Measurements from ENCODE around the gene ABCC1.

- no peak for TF ChIP-seq CTCF (IDR thresholded peaks at IDR 0.05; ENCODE audit: borderline replicate concordance, extremely low read depth, low read length, poor library complexity, severe bottlenecking)
- no peak for TF ChIP-seq EZH2 (IDR thresholded peaks at IDR 0.05; ENCODE audit: borderline replicate concordance, low read depth, low read length, severe bottlenecking)
Observed at GRCh38 chr16:16150878-16151152, 201.4 kb downstream of the ABCC1 start.

All from DND-41 (cell line).